Nephron (organoid): ENCODE results near the gene LUC7L.

Experiments used
- H3K27ac Mint-ChIP-seq, 3 experiments: 2 replicates each; pipeline ENCODE4 v1.8.0; 2020; ENCODE audit warnings: mixed read lengths in 3 of 3, mild to moderate bottlenecking in 2 of 3, moderate library complexity in 1 of 3
- H3K27me3 Mint-ChIP-seq: 2 replicates; pipeline ENCODE4 v1.8.0; 2021; ENCODE audit warnings: low read depth, mild to moderate bottlenecking, moderate library complexity, mixed read lengths
- H3K36me3 Mint-ChIP-seq: 2 replicates; pipeline ENCODE4 v1.8.0; 2020; ENCODE audit warnings: low read depth, mixed read lengths
- H3K4me1 Mint-ChIP-seq: 2 replicates; pipeline ENCODE4 v1.8.0; 2020; ENCODE audit warnings: mixed read lengths
- H3K4me3 Mint-ChIP-seq, 3 experiments: 2 replicates each; pipeline ENCODE4 v1.8.0; 2020; ENCODE audit warnings: mild to moderate bottlenecking in 3 of 3, mixed read lengths in 3 of 3, moderate library complexity in 2 of 3
- H3K9me3 Mint-ChIP-seq: 2 replicates; pipeline ENCODE4 v1.8.0; 2020; ENCODE audit warnings: mixed read lengths
- CTCF ChIP-seq, 3 experiments: fragments of 200-600 bp; sonication (generic); IDR thresholded peaks; one replicate each; pipeline ENCODE4 v1.5.0; 2021; ENCODE audit warnings: antibody characterized with exemption in 3 of 3; ENCODE audit not compliant: unreplicated experiment in 3 of 3

The LUC7L gene

DNA sequence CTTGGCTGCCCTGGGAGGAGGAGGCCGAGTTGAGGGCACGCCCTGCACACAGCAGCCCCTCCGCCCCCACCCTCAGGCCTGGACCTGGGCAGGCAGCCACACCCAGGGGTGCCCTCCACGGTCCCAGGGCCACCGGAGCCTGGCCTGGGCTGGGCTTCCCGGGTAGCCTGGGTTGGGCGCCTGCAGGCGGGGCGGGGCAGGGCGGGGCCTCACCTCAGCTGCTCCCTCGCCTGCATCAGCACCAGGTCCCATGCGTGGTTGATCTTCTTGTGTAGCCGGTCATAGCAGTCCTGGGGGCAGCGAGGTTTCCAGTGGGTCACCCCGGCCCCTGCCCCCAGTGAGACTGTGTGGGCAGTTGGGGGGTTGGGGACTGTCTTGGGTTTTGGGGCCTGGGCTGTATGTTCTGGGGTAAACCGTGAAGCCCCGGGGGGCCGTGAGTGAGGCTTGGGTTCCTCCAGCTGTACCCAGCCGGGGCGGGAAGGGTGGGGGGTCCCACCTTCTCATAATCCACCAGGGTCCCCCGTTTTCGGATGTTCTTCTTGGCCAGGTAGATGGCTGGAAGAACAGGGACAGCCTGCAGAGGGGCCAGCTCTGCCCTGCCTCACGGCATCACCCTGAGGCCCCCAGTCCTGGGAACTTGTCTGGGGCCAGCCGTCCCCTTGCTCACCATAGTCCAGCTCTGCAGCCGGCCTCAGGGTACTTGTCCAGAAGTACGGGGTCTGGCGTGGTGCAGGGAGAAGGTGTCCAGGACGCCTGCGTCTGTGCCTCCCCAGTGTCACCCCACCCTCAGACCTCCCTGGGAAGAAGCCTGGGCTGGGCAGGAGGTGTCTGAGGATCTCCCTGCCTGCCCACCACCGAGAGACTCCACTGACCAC, 44.5 kb upstream of the LUC7L start:
- H3K27me3 Mint-ChIP-seq = peaks cover 29% of the 10 kb centered on the region
- no peaks in the 10 kb centered on the region for H3K36me3 Mint-ChIP-seq
- no peaks in the 10 kb centered on the region for H3K9me3 Mint-ChIP-seq
- no peak overlapping the region for H3K27ac Mint-ChIP-seq
- no peak for TF ChIP-seq CTCF (IDR thresholded peaks at IDR 0.05; ENCODE audit: unreplicated experiment in 3 of 3)
- H3K4me1 Mint-ChIP-seq = no peaks in the 10 kb centered on the region
- H3K4me3 Mint-ChIP-seq = no peak overlapping the region

DNA sequence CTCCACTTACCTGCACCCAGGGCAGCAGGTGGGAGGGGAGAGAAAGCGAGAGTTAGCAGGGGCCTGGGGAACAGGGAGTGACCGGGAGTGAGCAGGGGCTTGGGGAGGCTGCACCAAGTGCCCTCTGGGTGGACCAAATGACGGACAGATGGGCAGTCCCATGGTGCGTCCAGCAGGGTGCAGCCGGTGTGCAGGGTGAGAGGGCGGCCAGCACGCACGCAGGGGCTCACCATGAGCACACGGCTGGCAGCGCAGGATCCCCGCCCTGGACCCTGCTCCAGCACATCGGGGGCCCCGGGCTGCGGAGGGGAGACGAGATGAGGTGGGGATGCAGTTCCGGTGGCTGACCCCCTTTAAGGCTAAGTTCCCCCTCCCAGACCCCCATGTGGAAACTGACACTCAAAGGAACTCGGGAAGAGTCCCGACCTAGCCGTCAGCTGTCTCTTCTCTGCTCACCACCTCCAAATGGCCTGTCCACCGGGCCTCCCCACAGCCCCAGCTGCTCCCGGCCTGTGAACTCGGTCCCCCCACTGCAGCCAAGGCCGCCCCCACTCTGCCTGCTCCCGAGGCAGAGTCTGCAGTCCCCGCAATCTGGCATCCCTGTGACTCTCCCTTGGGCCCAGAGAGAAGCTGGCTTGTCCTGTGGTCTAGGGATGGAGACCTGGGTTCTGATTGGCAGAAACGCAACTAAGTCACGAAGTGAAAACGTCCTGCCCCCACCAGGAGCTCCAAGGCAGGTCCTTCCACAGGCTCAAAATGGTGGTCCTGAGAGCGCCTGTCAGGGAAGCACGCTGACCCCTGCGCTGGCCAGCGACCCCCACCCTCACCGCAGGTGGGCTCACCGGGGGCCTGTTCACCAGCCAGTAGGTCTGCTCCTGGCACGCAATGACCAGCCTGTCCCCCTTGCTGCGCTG, 43.6 kb upstream of the LUC7L start:
- Mint-ChIP-seq H3K36me3 (no peaks in the 10 kb centered on the region), H3K4me1 (no peaks in the 10 kb centered on the region), H3K4me3 (no peak overlapping the region), H3K9me3 (no peaks in the 10 kb centered on the region), H3K27ac (no peak overlapping the region), H3K27me3 (peaks cover 22% of the 10 kb centered on the region)
- TF ChIP-seq CTCF (IDR thresholded peaks at IDR 0.05; ENCODE audit: unreplicated experiment in 3 of 3) = no peak

DNA sequence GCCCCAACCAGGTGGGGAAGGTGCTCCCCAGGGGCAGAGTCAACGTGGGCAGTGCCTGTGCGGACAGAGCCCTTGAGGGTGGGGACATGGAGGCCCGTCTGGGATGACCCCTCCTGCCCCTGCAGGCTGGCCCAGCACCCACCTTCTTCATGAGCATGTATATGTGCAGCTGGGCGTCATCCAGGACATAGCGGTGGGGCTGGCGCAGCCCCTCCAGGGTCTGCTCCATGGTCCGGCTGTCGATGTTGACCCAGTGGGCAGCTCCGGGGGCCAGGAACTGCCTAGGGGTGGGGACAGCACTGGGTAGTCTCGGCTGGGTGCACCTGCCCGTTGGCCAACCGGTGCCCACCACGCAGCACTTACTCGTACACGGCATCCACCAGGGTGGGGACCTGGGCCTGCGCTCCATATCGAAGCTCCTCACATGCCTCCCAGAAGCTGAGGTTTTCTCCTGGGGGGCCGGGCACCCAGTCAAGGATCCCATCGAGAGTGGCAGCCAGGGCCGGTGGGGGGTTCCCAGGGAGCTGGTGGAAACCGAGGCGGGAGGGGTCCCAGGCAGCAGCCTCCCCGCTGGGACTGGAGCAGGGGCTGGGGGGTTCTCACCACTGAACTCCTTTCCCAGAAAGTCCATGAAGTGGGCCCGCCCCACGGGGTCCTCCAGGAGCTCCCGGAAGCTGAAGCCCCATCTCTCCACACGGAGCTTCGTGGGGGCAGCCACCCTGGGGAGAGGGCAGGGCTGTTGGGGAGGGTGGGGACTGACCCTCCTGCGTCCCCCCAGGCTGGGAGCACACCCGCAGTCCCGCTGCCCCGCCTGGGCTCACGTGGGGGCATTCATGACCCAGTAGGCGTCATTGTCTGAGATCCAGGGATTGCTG, 41.4 kb upstream of the LUC7L start:
- H3K4me3 Mint-ChIP-seq = no peak overlapping the region
- peaks cover 6% of the 10 kb centered on the region for H3K4me1 Mint-ChIP-seq
- no peaks in the 10 kb centered on the region for H3K36me3 Mint-ChIP-seq
- no peak overlapping the region for H3K27ac Mint-ChIP-seq
- no peak for TF ChIP-seq CTCF (IDR thresholded peaks at IDR 0.05; ENCODE audit: unreplicated experiment in 3 of 3)
- H3K27me3 Mint-ChIP-seq = peaks cover 5% of the 10 kb centered on the region
- H3K9me3 Mint-ChIP-seq = no peaks in the 10 kb centered on the region

DNA sequence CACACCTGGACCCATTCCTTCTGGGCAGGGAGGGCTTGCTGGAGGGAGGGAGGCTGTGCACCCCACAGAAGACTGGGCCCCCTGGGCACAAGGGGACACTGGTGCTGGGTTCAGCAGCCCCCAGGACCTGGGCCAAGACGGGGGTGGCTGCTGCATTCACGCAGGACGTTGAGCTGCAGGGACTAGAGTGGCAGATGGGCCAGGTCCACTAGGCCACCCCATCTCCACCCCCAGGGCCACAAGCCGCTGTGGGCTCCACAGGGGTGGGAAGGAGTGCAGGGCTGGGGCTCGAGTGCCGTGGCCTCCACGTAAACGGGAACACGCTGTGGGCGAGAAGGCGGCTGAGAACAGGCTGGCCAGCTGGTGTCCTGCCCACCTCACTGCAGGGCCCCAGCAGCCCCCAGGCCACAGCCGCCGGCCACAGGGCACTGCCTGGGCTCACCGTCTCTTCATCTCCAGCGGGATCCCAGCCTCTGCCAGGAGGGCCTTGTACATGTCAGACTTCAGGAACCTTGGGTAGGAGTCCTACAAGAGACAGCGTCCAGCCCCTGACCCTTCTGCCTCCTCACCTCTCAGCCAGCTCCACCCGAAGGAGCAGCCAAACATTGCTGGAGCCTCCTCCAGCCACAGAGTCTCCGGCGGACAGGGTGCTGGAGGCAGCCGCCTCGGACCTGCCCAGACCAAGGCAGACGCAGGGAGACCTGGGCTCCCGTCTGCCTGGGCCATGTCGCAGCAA, 40.0 kb upstream of the LUC7L start:
- peaks cover 9% of the 10 kb centered on the region for H3K4me1 Mint-ChIP-seq
- no peak for TF ChIP-seq CTCF (IDR thresholded peaks at IDR 0.05; ENCODE audit: unreplicated experiment in 3 of 3)
- H3K4me3 Mint-ChIP-seq = no peak overlapping the region
- H3K36me3 Mint-ChIP-seq = no peaks in the 10 kb centered on the region
- peaks cover 5% of the 10 kb centered on the region for H3K27me3 Mint-ChIP-seq
- H3K27ac Mint-ChIP-seq = no peak overlapping the region
- no peaks in the 10 kb centered on the region for H3K9me3 Mint-ChIP-seq
